SH-SY5Y (cell line): ENCODE data around the gene CAMTA1.

ENCODE experiments used
- GATA2 ChIP-seq: IDR thresholded peaks from 2 replicates; pipeline ENCODE4 v1.6.1; 2011; ENCODE audit warnings: mild to moderate bottlenecking, low read depth, low read length
- GATA3 ChIP-seq: IDR thresholded peaks from 2 replicates; pipeline ENCODE4 v1.6.1; 2011; ENCODE audit warnings: low read depth, mild to moderate bottlenecking, low read length, moderate library complexity

GRCh38 chr1:7733276-7733675 is 948.0 kb downstream of the CAMTA1 start:
- TF ChIP-seq GATA2, result no peak
- no peak for TF ChIP-seq GATA3
